Dermis microvascular lymphatic vessel endothelial cell (primary cell): ENCODE results near the gene NFIB. TPM values are rescaled to one million over a fixed set of nuclear protein-coding genes. Genes with fewer than 3 reads are reported as not detected.
A peak's percentile ranks its signal among the peaks of the same experiment; 100 is the strongest.

Experiments
- DNase-seq, 2 donors: peaks; one replicate each; pipeline versions ENCODE4 v3.0.0 to v3.0.0-alpha.2; 2010; ENCODE audit warnings: low read depth in 2 of 2
- total RNA-seq: library from RNA; depleted of rRNA; stranded (reverse); fragments of >200 nt; gene quantifications from 2 replicates; pipeline ENCODE4 v1.2.1, GENCODE V29; 2014

NFIB gene
- total RNA-seq, 1 donor from 2014 or later: 116 TPM

DNA sequence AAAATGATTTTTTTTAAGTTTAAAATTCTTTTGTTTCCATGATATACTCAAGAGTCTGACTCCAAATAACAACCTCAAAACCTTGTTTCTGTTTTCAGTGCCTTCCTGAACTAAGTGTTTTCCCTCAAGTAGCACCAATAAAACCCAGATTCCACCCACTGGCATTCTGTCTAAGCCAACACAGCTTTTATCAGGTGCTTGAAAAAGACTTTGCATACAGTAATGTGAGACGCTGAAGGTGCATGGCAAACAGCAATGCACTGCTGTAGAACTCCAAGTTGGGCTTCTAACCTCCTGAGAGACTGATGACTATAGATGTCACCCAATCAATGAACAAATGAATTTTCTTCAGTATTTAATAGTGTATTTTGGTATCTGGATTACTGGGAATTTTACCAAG is 95.7 kb downstream of the NFIB start:
- DNase-seq: no peak

DNA sequence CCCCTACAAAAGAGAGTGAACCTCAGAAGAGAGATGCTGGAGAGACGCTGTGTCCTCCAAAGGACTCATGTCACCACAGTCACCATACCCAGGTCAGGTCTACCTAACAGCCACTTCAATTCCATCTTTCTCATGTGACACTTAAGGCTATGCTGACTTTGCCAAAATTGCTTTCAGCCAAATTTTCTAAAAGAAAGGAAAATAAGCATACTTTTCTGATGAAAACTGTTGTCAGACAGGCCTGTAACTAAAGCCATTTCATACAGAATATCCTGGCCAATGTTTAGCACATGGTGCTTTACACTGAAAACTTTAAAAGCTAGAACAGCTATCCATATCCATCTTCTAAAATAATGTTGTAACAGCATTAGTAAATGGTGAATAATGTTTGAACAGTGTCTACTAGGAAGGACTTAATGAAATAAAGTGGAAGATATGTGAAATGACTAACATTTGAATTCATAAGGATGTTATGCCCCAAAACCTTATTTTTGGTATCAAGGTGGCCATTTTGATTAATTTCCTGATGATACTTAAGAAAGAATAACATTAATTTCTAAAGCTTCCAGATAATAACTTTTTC is 97.2 kb downstream of the NFIB start:
- DNase-seq: no peak

DNA sequence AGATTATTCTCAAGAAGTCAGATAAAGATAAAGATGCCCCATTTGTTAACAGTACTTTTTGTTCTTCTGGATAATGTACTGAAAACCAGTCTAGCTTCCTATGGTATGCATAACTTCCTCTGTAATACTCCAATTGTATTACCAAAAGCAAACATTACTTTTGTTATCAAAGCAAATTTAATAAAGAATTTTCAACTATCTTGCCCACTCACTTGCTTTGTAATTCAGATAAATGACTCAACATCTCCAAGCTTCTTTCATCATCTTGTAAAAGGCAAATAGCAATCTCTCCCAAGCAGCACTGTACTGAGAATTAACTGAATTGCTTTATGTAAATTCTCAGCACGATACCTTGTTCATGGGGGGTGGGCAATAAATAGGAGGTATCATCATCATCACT is 98.3 kb downstream of the NFIB start:
- peak in 1 of 2 donors; percentile 52 for DNase-seq

- no peak for DNase-seq
Observed at GRCh38 chr9:14214693-14215092, 99.2 kb downstream of the NFIB start.

- DNase-seq: no peak
Observed at GRCh38 chr9:14214065-14214684, 99.8 kb downstream of the NFIB start.

GRCh38 chr9:14213504-14213903 is 100.4 kb downstream of the NFIB start:
- no peak for DNase-seq

GRCh38 chr9:14212697-14213420 is 101.1 kb downstream of the NFIB start:
- no peak for DNase-seq

- DNase-seq: peak in 1 of 2 donors; percentile 43
Observed at GRCh38 chr9:14212077-14212476, 101.9 kb downstream of the NFIB start.

- no peak for DNase-seq
Observed at GRCh38 chr9:14211564-14211963, 102.4 kb downstream of the NFIB start.

DNA sequence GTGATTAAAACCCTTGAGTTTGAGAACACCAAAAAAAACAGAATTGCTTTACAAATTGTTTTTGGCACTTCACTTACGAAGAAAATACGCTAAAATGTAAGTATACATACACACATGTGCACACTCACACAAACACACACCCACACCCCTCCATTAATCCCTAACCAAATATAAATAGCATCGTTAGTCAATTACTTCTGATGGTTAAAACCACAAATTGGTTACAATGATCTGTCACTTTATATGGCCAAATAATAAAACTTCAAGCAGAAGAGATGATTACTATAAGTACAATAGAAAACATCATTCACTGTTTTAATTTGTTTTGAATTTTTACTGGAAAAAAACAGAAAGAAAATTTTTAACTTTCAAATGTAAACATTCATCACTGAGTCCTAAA is 103.5 kb downstream of the NFIB start:
- no peak for DNase-seq

DNA sequence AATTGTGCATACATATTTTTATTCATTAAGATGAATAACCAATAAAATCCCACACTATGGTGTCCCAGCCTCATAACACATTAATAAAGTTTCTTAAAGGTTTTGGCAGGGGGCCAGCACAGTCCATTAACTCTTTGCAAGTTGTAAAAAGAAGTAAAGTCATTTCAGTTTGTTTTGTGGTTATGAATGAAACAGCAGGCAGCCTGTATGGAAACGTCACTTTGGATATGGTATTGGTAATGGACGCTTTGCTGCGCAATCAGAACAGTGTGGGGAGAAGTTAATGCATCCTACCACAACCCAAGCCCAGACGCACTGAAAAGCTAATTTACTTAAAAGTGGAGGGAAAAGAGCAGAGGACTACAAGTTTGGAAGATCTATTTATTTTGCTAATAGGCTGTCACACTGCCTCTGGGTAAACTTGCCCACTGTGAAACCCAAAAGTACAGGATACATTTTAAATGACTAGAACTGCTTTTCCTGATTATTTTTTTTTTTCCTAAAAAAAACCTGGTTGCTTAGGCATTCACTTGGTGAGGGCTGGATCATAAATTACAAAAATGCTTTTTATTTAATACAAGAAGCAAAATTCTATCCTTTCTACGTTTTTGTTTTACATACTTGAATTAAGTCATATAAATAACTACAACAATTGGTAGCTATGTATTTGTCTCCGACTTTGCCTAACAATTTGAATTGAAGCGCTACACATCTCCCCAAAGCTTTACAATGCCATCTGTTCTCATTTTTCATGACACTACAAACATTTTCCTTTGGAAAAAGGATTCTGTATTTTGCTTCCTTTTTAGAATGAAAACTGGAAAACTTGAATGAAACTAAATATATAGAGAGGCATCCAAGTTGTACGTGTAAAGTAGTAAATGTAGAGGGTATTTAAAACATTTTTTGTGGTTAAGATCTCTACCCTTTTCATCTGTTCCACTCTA is 104.3 kb downstream of the NFIB start:
- no peak for DNase-seq

- DNase-seq: no peak
Observed at GRCh38 chr9:14207352-14207995, 106.5 kb downstream of the NFIB start.

- DNase-seq: peak in 1 of 2 donors; percentile 36
Observed at GRCh38 chr9:14205463-14205862, 108.5 kb downstream of the NFIB start.

DNA sequence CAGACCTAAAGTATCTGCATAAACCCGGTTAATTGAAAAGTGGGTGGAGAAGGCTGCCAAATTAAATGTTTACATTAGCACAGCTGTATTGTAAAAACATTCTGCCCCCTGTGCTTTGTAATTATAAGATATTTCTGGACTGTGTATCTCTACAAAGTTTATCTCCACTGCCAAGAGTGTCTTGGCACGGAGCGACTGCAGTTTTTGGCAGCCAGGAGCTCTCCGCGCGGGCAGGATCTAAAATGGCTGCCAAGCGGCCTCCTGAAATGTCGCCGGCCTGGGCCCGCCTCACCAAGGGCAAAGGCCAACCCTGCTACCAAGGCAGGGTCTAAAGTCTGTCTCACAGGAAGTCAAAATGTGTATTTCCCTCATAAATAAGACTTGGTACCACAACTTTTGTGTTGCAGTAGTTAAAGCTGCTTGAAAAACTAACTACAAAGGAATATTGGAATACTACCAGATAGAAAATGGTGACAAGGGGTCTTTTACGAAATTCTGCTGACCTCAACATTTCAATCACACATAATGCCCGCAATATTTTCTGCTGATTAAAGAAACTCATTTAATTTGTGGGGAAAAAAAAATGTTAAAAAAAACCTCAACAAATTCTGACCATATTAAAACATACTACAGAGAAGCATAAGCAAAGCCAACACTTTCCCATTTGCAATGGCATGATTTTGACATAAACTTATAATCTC is 110.4 kb downstream of the NFIB start:
- DNase-seq: peak; percentile 43 to 81

- peak; percentile 58 to 80 for DNase-seq
Observed at GRCh38 chr9:14198841-14199455, 115.0 kb downstream of the NFIB start.

DNA sequence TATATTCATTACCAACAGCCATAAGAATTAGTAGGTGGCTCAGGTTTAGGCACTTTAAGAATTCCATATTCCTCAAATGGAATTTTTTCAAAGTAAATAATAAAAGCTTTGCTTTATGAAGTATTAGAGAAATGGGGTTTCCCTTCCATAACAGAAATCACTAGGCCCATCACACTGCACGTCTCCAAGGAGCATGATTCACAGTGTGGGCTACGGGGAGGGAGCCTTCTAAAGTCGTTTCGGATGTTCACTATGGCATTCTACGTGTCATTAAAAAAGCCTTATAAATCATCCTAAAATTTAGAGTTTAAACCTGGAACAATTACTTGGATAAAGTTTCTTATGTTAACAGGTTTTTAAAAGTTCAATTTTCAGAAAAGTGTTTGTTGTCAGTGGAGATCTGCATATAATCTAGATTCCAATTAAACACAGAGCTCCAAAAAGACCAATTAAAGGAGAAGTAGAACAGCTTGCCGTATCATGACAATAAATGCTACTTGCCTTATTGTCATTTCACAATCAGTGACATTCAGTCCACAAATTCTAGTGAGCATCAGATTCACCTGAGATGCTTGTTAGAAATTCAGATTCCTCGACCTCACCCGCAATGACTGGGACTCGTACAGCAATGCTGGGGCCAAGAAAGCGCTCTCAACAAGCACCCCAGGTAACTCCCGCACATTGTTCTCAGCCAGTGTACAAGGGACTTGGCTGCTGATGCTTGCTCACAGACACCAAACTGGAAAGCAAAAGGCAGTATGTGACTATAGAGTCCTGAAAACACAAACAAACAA is 115.7 kb downstream of the NFIB start:
- DNase-seq: no peak

DNA sequence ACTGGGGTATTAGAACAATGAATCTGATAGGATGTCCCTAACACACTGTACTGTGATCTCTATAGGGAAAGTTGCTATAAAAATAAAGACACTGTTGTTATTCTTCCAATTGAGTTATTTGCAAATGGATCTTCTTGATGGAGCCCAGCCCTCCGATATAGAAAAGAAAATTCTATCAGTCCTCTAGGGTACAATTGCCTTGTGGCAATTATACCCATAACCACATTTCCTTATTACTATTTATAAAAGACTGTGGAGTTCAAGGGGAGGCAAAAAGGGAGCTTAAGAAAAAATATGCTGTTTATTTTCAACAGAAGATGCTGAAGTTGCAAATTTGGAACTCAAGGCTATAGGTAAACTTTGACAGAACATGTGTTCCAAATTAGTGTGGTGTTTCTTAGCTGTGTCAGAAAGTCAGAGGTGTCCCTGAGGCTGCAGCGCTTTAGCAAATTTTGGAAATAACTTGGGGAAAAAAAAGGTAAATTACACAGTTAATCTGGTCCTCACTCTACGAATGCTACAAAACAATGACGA is 116.5 kb downstream of the NFIB start:
- no peak for DNase-seq

DNA sequence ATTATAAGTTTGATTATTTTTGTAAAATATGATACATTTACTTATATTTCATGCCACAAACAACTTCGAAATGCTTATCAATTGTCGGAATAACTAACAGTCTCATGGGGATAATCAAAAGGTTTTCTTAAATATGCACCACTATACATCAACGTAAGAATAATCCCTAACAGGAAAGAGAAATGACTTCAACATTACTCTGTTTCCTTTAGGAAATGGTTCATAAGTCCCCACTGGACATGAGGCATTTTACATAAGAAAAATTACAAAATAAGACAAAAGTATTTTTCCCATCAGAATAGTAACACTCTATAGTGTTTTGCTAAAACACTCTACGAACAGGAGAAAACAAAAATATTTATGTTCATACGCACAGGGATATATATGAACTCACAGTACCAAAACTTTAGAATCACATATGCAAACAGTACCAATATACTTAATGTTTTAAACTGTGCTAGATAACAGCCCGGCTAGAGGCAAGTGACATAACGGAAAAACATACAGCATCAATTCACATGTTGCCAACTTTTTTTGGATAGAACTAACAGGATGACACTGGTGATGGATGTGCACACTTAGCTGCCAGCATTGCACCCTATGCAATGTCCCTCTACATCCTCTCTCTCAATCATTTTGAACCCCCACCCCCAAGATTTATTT is 120.5 kb downstream of the NFIB start:
- peak; percentile 85 to 87 for DNase-seq

DNA sequence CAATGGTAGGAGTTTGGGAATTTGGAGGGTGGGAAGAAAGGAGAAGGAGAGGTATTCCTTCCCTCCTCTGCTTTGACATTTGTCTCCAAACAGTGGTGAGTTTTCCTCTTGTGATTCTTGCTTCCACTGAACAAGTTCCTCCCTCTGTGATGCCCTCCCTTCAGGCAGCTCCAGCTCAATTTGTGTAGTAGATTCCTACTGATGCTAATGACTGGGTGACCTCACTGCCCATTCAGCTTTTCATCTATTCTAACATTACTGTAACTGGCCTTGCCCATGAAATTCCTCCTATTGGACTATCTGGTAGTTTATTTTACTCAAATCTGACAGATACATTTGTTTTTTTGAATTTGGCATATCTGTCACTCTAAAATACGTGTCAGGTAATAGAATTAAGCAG is 121.4 kb downstream of the NFIB start:
- no peak for DNase-seq
